ACC112 (cell line): ENCODE measurements around the gene IGFALS.

ENCODE experiments used
- H2AFZ ChIP-seq: fragments of 200-600 bp; sonication (generic); one replicate; pipeline ENCODE4 v1.6.0; 2017; ENCODE audit warnings: antibody characterized with exemption, low read length; ENCODE audit not compliant: unreplicated experiment
- H3K27ac ChIP-seq: fragments of 200-600 bp; sonication (generic); 2 replicates; pipeline ENCODE4 v1.5.1; 2014; ENCODE audit warnings: low read depth, mild to moderate bottlenecking, antibody characterized with exemption, low read length, moderate library complexity
- H3K27me3 ChIP-seq: fragments of 200-600 bp; sonication (generic); 2 replicates; pipeline ENCODE4 v1.6.1; 2014; ENCODE audit warnings: mild to moderate bottlenecking, antibody characterized with exemption, low read length, moderate library complexity, mixed read lengths; ENCODE audit not compliant: insufficient read depth
- H3K36me3 ChIP-seq: fragments of 200-600 bp; sonication (generic); 2 replicates; pipeline ENCODE4 v1.6.1; 2016; ENCODE audit warnings: mild to moderate bottlenecking, antibody characterized with exemption, low read length, moderate library complexity, mixed read lengths; ENCODE audit not compliant: insufficient read depth
- H3K4me1 ChIP-seq: fragments of 200-600 bp; sonication (generic); one replicate; pipeline ENCODE4 v1.6.1; 2016; ENCODE audit warnings: low read length, mixed read lengths; ENCODE audit not compliant: insufficient read depth, unreplicated experiment, control insufficient read depth
- H3K4me3 ChIP-seq: fragments of 200-600 bp; sonication (generic); 2 replicates; pipeline ENCODE4 v1.5.1; 2014; ENCODE audit warnings: mild to moderate bottlenecking, low read depth, low read length
- H3K79me2 ChIP-seq: fragments of 200-600 bp; sonication (generic); one replicate; pipeline ENCODE4 v1.6.0; 2016; ENCODE audit warnings: low read length; ENCODE audit not compliant: control insufficient read depth, unreplicated experiment, insufficient read depth

Gene IGFALS

DNA sequence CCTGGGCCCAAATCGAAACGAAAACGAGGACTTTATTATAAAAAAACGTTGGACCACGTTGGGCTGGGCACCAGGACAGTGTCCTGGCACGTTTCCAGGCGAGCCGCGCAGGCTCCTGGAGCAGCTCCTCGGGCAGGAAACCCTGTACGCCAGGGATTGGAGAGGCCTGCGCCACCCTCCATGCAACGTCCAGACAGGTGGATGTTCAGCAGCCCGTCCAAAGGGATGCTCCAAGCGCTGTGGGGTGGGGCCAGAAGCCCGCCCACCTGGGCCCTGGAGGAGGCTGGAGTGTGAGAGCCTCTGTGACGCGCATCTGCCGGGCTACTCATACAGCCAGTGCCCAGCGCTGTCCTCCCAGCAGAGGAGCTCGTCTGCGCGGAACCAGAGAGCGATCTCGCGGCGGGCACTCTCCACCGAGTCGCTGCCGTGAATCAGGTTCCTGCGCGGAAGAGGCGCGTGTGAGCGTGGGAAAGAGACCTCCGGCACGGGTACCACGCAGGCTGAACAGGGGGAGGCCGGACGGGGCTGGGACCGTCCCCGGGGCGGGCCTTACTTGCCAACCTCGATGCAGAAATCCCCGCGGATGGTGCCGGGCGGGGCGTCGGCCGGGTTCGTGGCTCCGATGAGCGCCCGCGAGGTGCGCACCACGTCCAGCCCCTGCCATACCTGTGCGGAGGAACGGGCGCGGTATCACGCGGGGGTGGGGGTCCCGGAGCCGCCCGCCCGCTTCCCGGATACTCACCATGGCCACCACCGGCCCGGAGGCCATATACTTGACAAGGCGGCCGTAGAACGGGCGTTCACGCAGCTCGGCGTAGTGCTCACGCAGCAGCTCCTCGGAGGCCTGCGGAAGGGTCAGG, 22.9 kb downstream of the IGFALS start:
- Histone ChIP-seq H3K27me3 (no peaks in the 10 kb centered on the region), H3K27ac (peak overlapping the region; percentile 21; the same call in 1 of the 2 replicates), H3K79me2 (peaks cover 17% of the 10 kb centered on the region), H2AFZ (no peak overlapping the region), H3K4me1 (peaks cover 18% of the 10 kb centered on the region), H3K4me3 (peak overlapping the region; percentile 97), H3K36me3 (peaks cover 5% of the 10 kb centered on the region; the same call in 1 of the 2 replicates)

DNA sequence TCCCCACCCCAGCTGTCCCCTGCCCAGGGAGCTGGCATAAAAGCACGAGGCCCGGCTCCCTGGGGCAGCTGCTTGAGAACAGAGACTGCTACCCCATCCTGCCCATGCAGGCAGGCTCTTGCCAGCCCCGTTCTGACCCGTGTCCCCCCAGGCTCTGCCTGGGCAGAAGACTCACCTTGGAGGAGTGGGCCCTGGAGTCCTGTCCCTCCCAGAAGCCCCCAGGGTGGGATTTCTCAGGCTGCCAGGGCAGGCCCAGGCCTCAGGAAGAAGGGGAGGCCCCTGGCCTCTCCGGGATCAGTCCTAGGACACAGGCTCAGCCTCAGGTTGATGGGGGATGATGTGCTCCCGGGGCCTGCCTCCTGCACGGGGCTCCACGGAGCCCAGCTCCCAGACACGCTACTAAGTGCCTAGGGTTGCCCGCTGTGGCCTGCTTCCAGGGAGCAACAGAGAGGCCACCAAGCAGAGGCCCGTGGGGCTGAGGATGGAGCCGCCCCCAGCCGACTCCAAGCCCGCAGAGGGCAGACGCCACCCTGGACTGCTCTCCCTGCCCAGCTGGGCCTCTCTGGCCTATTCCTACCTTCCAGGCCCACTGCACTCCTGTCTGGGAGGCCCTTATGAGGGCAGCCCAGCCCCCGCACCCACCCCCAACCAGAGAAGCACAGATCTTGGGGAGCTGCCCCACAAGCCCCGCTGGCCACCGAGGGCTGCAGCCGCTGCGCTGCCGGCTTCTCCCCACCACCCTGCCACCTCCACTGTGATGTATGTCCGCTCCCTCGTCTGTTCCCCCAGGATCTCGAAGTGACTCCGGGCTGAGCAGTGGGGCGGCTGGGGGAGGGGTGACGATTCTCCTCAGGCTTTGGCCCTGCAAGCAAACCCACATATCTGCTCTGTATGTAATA, 23.9 kb downstream of the IGFALS start:
- Histone ChIP-seq H3K36me3 (peaks cover 5% of the 10 kb centered on the region; the same call in 1 of the 2 replicates), H3K27ac (no peak overlapping the region; the same call in 1 of the 2 replicates), H3K27me3 (no peaks in the 10 kb centered on the region), H3K4me1 (peaks cover 18% of the 10 kb centered on the region), H2AFZ (no peak overlapping the region), H3K79me2 (peaks cover 15% of the 10 kb centered on the region), H3K4me3 (peak overlapping the region; percentile 97)

DNA sequence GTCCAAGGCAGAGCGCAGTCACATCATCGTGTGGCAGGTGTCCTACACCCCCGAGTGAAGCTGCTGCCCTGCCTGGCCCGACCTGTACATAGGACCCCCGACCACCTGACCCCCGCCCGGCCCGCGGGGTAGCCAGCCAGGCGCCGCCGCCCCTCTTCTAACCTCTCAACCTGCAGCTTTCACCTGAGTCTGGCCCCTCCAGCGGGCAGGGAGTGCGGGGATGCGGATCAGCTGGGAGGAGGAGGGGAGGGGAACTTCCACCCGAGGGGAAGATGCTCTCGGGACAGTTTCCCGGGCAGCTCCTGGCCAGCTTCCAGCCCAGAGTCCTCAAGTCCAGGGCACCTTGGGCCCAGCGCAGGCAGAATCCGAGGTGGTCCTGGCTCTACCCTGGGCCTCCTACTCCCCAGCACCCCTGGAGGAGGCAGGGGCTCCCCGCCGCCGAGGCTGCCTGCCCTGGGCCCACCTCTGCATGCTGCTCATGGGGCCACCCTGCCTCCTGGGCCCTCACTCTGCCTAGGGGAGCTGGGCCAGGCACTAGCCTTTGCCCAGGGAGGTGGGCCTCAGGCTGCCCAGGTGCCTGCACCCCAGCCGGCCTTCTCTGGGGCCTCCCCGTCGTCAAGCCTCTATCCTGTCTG, 24.6 kb downstream of the IGFALS start:
- peaks cover 10% of the 10 kb centered on the region for H3K79me2 ChIP-seq
- no peak overlapping the region for H3K27ac ChIP-seq
- H3K27me3 ChIP-seq, result no peaks in the 10 kb centered on the region
- no peak overlapping the region for H3K4me3 ChIP-seq
- no peak overlapping the region for H2AFZ ChIP-seq
- peaks cover 10% of the 10 kb centered on the region for H3K4me1 ChIP-seq
- H3K36me3 ChIP-seq, result peaks cover 5% of the 10 kb centered on the region; the same call in 1 of the 2 replicates

DNA sequence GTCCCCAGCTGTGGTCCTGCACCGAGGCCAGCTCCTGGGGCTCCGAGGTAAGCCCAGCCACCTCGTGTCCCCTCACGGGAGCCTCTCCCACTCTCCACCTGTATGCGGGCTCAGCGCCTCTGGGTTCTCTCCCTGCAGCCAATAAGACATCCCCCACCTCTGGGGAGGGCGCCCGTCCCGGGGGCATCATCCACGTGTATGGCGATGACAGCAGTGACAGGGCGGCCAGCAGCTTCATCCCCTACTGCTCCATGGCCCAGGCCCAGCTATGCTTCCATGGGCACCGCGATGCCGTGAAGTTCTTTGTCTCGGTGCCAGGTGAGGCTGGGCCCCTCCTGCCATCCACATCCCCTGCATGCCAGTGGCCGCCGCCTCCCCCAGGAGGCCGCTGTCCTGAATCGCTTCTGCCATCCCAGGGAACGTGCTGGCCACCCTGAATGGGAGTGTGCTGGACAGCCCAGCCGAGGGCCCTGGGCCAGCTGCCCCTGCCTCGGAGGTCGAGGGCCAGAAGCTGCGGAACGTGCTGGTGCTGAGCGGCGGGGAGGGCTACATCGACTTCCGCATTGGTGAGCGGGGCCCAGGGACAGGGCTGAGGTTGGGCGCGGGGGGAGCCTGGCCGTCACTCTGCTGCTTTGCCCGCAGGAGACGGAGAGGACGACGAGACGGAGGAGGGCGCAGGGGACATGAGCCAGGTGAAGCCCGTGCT, 25.3 kb downstream of the IGFALS start:
- Histone ChIP-seq H3K27me3 (no peaks in the 10 kb centered on the region), H3K4me3 (no peak overlapping the region), H2AFZ (no peak overlapping the region), H3K27ac (no peak overlapping the region), H3K4me1 (peaks cover 9% of the 10 kb centered on the region), H3K36me3 (peaks cover 8% of the 10 kb centered on the region; the same call in 1 of the 2 replicates), H3K79me2 (peaks cover 10% of the 10 kb centered on the region)

DNA sequence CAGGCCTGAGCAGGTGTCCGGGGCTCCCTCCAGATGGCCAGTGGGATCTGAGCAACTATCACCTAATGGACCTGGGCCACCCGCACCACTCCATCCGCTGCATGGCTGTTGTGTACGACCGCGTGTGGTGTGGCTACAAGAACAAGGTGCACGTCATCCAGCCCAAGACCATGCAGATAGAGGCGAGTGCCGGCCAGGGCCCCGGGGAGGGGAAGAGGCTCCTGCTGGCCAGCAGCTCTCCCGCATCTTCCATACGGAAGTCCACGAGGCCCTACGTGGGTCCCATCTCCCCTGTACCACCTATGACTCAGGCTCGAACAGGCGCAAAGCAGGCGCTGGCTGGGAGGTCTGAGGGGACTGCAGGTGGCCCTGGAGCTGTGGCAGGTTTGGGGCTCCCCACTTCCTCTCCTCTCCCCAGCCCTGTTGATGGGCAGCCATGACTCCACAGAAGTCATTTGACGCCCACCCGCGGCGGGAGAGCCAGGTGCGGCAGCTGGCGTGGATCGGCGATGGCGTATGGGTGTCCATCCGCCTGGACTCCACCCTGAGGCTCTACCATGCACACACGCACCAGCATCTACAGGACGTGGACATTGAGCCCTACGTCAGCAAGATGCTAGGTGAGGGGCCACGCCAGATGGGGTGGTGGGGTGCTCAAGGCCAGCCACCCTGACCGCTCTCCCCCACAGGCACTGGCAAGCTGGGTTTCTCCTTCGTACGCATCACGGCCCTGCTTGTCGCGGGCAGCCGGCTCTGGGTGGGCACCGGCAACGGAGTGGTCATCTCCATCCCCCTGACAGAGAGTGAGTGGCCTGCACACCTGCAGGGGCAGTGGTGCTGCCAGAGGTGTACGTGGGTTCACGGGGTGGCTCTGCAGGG, 26.1 kb downstream of the IGFALS start:
- H3K27ac ChIP-seq, result no peak overlapping the region
- no peak overlapping the region for H2AFZ ChIP-seq
- H3K27me3 ChIP-seq, result no peaks in the 10 kb centered on the region
- H3K4me3 ChIP-seq, result no peak overlapping the region
- H3K4me1 ChIP-seq, result peaks cover 9% of the 10 kb centered on the region
- peaks cover 10% of the 10 kb centered on the region; the same call in 1 of the 2 replicates for H3K36me3 ChIP-seq
- H3K79me2 ChIP-seq, result peaks cover 7% of the 10 kb centered on the region

DNA sequence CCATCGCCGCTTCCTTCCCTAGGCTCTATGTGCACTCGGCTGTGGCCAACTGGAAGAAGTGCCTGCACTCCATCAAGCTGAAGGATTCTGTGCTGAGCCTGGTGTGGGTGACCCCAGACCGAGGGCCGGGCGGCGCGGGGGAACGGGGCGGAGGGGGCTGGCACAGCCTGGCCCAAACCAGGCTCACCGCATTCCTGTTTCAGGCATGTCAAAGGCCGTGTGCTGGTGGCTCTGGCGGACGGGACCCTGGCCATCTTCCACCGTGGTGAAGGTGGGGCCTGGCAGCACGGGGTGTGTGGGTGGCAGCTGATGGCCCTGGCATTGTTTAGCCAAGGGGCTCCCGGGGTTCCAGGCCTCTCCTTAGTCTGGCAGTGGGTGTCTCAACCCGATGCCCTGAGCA, 26.8 kb downstream of the IGFALS start:
- peaks cover 6% of the 10 kb centered on the region for H3K4me1 ChIP-seq
- no peak overlapping the region for H2AFZ ChIP-seq
- peaks cover 10% of the 10 kb centered on the region; the same call in 1 of the 2 replicates for H3K36me3 ChIP-seq
- no peak overlapping the region for H3K4me3 ChIP-seq
- H3K27me3 ChIP-seq, result no peaks in the 10 kb centered on the region
- no peak overlapping the region for H3K27ac ChIP-seq
- peaks cover under 1% of the 10 kb centered on the region for H3K79me2 ChIP-seq

DNA sequence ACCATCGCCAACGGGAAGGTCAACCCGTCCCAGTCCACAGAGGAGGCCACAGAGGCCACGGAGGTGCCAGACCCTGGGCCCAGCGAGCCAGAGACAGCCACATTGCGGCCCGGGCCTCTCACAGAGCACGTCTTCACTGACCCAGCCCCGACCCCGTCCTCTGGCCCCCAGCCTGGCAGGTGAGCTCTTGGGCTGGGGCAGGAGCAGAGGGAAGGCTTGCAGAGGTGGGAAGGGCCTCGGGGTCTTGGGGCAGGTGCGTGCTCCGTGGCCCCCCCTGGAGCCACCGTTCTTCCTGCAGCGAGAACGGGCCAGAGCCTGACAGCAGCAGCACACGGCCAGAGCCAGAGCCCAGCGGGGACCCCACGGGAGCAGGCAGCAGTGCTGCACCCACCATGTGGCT, 27.3 kb downstream of the IGFALS start:
- Histone ChIP-seq H3K27ac (no peak overlapping the region), H2AFZ (no peak overlapping the region), H3K4me3 (no peak overlapping the region), H3K36me3 (peaks cover 10% of the 10 kb centered on the region; the same call in 1 of the 2 replicates), H3K79me2 (no peaks in the 10 kb centered on the region), H3K4me1 (peaks cover 6% of the 10 kb centered on the region), H3K27me3 (no peaks in the 10 kb centered on the region)

DNA sequence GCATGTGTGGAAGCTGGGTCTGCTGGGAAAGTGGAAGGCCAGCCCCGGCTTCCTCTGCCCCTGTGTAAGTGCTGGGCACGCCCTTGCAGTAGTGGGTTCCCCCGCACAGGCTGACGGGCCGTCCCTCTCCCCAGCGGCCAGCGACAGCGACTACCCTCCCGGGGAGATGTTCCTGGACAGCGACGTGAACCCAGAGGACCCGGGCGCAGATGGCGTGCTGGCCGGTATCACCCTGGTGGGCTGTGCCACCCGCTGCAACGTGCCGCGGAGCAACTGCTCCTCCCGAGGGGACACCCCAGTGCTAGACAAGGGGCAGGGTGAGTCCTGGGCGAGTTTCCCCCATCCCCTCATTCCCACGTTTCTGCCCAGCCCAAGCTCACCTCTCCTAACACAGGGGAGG, 27.7 kb downstream of the IGFALS start:
- H3K79me2 ChIP-seq, result no peaks in the 10 kb centered on the region
- no peak overlapping the region for H3K4me3 ChIP-seq
- no peaks in the 10 kb centered on the region for H3K27me3 ChIP-seq
- H2AFZ ChIP-seq, result no peak overlapping the region
- H3K36me3 ChIP-seq, result peaks cover 10% of the 10 kb centered on the region; the same call in 1 of the 2 replicates
- no peak overlapping the region for H3K27ac ChIP-seq
- peaks cover 6% of the 10 kb centered on the region for H3K4me1 ChIP-seq

DNA sequence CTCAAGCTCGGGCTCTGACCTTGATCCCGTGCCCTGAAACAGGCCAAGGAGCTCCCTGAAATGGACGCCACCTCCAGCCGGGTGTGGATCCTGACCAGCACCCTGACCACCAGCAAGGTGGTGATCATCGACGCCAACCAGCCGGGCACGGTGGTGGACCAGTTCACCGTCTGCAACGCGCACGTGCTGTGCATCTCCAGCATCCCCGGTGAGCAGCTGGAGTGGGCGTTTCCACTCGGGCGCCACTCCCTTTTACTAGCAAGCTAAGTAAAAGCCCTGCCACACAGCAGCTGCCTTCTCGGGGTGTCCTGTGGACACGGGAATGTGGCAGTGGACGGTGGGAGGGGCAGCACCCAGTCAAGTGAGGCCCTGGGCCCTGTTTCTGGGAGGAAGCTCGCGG, 28.5 kb downstream of the IGFALS start:
- Histone ChIP-seq H3K36me3 (peaks cover 10% of the 10 kb centered on the region; the same call in 1 of the 2 replicates), H3K27ac (no peak overlapping the region), H3K4me1 (peaks cover 1% of the 10 kb centered on the region), H3K4me3 (no peak overlapping the region), H3K79me2 (no peaks in the 10 kb centered on the region), H2AFZ (no peak overlapping the region), H3K27me3 (no peaks in the 10 kb centered on the region)
